DOHH2 (cell line): Measurements from ENCODE around the gene SLC49A4.

Experiments used
- EZH2phosphoT487 ChIP-seq: fragments of 200-600 bp; sonication (generic); IDR thresholded peaks from 2 replicates; pipeline ENCODE4 v1.6.1; 2017; ENCODE audit warnings: borderline replicate concordance, mild to moderate bottlenecking, antibody characterized with exemption, low read length, moderate library complexity, mixed read lengths
- TF ChIP-seq, protein P1 (sequence below): fragments of 200-600 bp; sonication (generic); IDR thresholded peaks from one replicate; pipeline ENCODE4 v1.5.1; 2014; ENCODE audit warnings: antibody characterized with exemption, mild to moderate bottlenecking, low read depth, low read length; ENCODE audit not compliant: poor library complexity, severe bottlenecking

DNA sequence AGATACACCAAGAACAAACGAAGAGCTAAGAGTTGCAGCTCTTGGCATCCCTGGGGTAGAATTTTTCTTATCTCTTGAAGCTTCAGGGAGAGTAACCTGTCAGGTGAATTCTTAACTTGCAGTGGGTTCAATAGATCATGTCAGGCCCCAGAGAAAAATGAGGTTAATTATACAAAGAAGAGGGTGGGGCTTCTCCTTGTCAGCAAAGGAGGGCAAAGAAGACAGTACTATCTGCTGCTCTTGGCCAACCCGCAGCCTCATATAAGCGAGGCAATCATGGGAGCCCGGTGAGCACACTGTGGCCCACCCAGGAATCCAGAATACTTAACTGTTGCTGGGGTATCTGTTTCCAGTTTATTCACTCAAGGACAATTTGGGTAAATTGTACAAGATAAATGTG lies 122.5 kb downstream of the SLC49A4 start:
- TF ChIP-seq, protein P1, sequence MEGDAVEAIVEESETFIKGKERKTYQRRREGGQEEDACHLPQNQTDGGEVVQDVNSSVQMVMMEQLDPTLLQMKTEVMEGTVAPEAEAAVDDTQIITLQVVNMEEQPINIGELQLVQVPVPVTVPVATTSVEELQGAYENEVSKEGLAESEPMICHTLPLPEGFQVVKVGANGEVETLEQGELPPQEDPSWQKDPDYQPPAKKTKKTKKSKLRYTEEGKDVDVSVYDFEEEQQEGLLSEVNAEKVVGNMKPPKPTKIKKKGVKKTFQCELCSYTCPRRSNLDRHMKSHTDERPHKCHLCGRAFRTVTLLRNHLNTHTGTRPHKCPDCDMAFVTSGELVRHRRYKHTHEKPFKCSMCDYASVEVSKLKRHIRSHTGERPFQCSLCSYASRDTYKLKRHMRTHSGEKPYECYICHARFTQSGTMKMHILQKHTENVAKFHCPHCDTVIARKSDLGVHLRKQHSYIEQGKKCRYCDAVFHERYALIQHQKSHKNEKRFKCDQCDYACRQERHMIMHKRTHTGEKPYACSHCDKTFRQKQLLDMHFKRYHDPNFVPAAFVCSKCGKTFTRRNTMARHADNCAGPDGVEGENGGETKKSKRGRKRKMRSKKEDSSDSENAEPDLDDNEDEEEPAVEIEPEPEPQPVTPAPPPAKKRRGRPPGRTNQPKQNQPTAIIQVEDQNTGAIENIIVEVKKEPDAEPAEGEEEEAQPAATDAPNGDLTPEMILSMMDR = no peak
- no peak for TF ChIP-seq EZH2phosphoT487
